NCI-H2107 treated with DMSO at 0.1 percent for 48 hours (cell line): ENCODE data around the gene TRIM63.
"Not testable (repeated sequence)": the region's sequence is repeated elsewhere in the genome, so short reads cannot be mapped to it uniquely, and the experiment has no call there.

ENCODE experiments used
- DNase-seq: peaks from one replicate; lab custom pipeline; 2025; ENCODE audit not compliant: unreplicated experiment; lab: John Stamatoyannopoulos, UW

The TRIM63 gene

DNA sequence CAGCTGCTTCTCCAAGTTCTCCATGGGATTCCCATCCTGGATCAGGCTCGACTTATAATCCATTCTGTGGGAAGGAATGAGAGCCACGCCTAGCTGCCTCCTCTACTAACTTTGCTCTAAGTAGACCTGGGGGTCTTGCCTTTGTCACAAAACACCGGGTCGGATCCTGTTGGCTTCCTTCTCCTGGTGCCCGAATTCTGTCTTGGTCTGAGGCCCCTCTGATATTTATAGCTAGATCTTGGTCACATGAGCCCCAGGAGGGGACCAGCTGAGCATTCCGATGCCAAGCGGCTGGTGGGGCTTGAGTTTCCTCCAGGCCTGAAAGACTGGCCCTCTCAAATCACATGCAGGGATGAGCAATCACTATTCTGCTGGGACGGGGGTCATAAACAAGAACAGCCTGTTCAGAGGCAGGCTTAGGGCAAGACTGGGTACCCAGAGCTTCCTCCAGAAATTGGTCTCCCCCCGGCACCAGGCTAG lies at the start of gene TRIM63:
Gene TRIM63 (minus strand): TSS at position 199 of the 480 bp plus-strand sequence. CDS start 136 bp downstream, at position 63.
- DNase-seq = no peak

DNA sequence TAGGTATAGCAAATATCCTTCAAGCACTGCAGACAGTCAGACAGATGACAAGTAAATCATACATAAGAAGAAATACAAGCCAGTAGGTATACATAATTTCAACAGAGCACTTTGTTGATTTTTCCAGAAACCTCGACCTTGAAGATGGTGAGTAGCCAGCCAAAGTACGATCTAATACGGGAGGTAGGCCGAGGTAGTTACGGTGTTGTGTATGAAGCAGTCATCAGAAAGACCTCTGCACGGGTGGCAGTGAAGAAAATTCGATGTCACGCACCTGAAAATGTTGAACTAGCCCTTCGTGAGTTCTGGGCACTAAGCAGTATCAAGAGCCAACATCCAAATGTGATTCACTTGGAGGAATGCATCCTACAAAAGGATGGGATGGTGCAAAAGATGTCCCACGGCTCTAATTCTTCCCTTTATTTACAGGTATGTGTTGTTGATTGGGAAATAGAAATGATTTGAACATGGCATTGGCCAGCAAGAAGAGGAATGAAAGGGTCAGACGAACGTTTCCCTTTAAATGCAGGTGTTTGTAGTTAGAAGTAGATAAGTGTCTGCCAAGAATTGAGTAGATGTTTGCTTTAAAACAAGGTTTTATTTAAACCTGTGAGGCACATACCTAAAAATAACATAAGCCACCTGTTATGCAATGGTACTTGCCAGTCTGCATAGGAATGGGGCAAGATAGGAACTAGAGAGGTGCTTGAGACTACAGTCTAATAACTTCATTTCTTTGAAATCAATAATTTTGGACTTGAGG lies 46.9 kb upstream of the TRIM63 start:
- DNase-seq = no peak

DNA sequence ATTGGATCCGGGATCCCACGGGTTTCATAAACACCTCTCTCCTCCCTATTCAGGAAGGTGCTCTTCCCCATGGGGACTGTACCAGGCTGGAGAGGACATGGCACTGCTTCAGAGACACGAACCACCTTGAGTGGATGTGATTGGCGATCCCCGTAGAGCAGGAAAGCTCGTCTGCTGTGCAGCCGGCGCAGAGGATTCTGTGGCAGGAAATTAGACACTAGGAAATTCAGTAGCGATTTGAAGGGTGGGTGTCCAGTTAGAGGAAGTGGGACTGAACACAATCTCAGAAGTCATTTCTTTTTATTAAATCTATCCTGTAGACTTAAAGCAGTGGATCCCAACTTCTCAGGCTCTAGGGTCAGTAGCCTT lies 45.0 kb upstream of the TRIM63 start:
- peak; percentile 47 for DNase-seq

DNA sequence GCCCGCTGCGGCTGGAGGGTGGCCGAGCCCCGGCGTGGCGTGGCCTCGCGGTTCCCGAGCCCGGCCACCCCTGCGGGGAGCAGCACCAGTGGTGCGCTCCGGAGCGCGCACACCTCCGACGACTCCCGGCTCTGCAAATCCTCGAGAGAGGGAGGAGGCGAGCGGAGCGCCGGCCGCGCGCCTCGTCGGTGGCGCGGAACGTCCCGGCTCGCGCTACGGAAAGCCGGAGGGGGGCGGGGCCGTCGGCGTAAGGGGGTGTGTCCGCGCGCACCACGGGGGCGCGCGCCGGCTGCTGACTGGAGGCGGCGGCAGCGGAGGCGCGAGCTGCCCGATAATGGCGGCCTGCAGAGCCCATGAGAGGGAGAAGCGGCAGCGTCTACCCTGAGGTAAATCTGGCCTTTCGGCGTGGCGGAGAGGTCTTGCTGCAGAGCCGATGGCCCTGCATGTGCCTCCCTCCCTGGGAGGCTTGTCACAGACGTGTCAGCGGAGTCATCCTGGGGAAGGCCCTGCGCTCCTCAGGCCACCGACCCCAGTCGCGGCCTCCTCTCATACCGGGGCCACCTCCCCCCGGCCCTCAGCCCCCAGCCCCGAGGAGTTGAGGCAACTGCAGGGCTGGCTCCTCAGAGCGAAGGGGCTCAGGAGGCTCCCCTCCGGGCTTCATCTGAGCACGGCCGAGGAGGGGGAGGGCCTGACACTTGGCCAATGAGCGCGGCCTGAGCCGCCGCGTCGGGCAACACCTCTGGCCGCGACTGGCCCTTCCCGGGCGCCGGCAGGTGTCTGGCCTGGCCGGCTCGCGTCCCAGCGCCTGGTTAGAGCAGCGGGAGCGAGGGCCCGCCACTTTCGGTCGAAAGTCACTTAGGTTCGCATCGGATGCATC lies 44.3 kb upstream of the TRIM63 start, which contains the start of gene PDIK1L:
Gene PDIK1L (plus strand): TSS at position 295 of the 877 bp plus-strand sequence. CDS start 2,485 bp downstream, outside the sequence.
- peak; percentile 76 for DNase-seq

DNA sequence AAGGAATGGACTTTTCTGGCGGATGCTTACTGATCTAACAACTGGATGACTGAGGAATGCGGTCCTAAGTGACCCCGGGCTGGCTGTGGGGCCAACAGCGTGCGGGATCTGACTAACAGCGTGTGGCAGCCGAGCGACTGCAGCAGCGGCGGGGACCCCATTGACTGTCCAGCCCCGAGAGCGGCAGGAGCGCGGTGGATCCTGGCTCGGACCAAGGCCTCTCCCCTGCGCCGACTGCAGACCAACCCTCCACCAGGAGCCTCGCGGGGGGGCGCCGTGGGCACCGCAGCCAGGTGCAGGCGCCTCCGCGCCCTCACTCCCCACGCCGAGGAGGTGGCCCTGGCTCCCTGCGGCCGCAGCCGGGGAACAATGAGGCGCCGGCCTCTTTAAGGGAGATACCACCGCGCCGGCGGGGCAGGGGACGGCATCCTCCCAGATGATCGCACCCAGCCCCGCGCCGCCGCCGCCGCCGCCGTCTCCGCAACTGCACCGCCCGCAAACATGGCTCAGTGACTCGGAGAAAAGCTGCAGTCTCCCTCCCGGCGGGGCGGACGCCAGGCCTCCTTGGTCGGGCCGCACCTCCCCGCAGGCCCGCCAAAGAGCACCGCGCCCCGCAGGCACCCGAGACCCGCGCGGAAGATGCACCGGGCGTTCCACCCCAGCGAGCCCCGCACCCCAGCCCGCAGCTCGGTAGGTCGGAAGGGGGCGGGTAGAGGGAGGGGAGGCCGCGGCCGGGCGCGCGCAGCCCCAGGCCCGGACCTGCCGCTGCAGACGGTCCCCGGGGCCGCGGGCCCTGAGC lies 43.5 kb upstream of the TRIM63 start:
- DNase-seq = peak; percentile 51

DNA sequence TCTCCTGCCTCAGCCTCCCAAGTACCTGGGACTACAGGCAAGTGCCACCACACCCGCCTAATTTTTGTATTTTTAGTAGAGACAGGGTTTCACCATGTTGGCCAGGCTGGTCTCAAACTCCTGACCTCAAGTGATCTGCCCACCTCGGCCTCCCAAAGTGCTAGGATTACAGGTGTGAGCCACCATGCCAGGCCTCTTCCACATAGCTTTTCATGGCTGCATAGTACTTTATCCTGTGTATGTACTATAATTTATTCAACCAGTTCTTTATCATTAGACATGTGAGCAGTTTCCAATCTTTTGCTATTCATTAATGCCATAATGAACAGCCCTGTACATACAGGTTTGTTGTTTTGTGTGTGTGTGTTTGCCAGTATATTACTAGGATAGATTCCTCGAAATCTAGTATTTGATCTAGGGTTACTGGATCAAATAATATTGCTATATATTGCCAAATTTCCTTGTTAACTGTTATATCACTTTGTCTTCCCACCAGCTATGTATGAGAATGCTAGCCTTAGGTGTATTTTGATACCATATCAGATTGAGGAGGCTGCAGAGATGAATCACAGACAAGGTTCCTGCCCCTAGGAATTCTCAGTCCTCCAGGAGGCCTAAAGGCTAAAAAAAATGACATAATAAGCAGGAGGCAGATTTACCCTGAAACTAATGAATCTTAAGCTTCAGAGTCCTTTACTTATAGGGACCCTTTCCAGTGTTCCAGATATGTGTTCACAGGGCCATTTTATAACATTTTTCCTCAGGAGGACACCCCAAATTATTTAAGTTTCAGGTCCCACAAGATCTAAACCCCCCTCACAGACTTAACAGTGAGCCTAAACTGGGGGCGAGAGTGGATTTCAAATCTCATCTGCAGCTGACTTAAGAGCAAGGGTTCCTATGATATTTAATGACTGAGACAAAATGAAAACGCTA lies 42.1 kb upstream of the TRIM63 start:
- no peak for DNase-seq

DNA sequence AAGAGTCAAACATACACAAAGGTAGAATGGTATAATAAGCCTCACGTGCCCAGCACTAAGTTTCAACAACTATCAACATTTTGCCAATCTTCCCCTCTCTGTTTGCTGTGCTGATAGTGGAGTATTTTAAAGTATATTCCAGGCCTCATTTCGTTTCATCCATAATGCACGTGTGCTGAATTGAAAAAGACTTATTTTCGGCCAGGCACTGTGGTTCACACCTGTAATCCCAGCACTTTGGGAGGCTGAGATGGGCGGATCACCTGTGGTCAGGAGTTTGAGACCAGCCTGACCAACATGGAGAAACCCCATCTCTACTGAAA lies 37.8 kb upstream of the TRIM63 start:
- not testable (repeated sequence) for DNase-seq

DNA sequence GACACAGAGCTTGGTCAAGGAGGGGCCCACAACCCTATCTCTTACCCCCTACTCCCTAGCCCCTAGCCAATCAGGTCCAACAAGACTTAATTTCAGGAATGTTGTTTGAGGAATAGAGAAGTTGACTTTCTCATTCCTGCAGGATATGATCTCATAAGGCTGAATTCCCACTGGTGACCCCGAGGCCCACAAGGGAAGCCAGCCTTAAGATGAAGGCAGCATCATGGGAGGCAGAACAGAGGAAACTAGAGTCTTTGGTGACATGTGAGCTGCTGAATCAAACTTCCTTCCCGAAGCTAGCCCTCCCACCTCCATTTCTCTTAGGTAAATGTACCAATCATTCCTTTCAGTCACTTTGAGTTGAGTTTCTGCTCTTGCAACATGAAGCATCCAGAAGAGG lies 35.1 kb upstream of the TRIM63 start:
- no peak for DNase-seq

DNA sequence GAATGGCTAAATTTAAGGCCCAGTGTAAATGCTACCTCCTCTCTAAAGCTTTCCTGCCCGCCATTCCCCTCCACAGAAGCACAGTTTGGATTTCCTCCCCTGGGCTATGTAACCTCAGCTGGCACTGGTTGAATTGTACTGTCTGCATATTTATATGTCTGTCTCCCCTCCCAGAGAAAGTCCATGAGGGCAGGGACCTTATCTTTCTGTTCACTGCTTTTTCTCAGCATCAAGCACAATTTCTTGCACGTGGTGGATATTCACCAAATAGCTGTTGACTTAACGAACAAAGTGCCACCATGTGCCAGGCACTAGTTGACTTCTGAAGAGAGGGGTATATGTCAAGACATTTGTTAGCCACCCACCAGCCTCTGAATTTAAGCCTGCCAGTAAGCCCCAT lies 34.7 kb upstream of the TRIM63 start:
- DNase-seq = no peak

DNA sequence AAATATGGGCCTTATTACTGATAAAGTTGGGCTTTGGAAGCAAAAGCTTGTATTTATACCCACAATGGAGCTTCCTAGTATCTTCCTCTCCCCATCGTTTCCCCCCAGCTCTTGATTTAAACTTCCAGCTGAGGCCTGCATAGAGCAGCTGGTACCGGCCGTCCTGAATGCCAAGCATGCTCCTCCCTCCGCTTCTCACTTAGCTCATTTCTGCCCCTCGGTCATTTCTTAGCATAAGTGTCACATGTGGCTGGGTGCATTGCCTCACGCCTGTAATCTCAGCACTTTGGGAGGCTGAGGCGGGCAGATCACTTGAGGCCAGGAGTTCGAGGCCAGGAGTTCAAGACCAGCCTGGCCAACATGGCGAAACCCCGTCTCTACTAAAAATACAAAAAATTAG lies 32.8 kb upstream of the TRIM63 start:
- DNase-seq = not testable (repeated sequence)

DNA sequence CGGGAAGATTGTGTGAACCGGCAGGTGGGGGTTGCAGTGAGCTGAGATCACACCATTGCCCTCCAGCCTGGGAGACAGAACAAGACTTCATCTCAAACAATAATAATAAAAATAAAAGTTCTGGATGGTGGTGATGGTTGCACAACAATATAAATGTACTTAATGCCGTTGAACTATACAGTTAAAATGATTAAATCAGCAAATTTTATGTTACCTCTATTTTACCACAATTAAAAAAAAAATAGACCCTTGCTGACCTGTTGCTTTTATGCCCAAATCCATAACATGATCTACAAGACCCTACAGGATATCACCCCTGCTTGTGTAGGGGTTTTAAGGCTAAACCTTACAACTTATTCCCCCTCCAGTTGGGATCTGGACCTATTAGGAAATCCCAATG lies 32.4 kb upstream of the TRIM63 start:
- DNase-seq = no peak

DNA sequence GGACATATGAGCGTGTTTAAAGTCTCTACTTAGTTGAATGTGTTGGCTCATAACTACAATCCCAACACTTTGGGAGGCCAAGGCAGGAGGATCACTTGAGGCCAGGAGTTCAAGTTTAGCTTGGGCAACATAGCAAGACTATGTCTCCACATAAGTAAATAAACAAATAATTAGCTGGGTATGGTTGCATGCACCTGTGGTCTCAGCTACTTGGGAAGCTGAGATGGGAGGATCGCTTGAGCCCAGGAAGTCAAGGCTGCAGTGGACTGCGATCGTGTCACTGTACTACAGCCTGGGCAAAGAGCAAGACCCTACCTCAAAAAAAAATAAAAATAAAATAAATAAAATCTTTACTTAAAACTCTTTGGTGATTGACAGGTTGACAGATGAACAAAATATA lies 31.2 kb upstream of the TRIM63 start:
- DNase-seq = no peak

DNA sequence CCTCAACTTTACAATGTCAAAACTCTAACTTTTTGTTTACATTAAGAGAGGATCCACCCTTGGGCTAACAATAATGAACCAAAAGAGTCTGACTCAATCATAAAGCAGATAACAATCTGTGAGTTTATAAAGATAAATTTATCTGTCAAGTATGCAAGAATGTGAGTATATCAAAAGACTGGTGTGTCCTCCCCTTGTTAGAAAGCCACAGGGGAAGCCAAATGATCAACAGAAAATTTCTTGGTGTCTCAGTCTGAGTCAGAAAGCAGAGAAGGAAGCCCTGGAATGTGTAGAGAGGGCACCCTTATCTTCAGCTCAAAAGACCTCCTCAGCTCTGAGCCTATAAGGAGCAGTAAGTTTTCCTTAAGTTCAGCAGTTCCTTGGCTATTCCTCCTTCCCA lies 30.3 kb upstream of the TRIM63 start:
- DNase-seq = no peak

DNA sequence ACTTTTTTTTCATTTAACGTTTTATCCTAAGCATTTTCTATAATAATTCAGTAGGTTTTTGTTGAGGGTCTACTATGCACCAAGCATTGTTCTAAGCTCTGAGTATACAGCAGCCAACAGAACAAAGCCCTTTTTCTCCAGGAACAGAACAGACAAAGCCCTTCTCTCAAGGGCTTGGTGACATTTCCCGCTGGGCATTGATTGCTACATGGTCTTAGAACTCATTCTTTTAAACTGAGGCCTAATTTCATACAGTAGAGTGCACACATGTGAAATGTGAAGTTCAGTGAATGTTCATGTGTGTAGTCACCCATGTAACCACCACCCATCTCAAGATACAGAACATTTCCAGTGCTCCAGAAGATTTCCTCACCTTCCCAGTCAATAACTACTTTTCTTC lies 29.0 kb upstream of the TRIM63 start:
- no peak for DNase-seq

DNA sequence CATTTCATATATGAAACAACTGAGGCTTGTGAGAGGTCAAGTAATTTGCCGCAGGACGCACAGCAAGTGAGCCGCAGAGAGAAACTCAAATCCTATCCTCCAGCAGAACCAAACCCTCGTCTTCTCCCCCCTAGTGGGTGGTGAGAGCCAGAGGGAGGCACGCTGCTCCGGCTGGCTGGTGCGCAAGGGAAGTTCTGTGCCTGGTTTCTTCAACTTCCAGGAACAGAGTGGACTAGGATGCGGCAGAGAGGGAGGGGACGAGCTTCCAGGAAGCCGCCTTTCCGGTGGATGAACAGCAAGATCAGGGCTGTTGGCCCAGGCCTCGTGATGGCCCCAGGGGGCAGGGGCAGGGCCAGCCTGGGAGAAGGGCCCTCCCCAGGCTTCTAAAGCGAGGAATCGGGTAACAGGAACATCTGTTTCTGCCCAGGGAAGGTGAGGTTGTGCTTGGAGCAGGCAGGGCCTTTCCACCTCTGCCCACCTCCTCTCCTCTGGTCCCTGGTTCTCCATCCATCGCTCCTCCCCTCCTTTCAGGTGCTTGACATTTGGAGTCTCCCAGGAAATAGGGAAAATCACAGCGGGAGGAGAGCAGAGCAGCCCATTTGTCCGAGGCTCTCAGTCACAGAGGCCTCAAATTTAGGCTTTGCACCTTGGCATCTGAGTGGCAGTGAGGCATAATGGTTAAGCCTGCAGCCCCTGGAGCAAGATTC lies 27.4 kb upstream of the TRIM63 start:
- DNase-seq = peak; percentile 53

DNA sequence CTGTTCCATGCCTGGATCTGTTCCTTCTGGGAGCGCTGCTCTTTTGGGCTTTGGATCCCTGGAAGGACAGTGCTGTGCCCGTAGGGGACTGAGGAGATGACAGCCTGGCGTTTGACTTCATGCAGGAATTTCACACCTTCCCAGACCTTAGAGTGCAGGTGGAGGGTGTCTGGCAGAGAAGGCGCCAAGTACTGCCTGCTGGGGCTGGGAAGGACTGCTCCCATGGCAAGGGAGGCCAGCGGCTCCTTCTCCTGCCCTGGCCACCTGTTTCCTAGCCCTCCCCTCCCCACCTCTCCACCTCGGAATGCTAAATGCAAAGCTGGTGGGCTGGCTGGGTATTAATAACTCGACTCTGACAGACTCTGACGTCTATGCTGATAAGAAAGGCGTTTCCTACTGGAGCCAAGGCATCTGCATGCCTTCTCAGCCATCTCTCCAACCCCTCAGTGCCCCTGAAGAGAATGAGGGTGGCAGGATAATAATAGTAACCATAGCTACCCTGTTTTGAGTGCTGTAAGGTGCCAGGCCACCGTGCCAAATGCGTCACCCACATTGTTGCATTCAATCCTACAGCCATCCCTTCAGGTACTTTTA lies 26.7 kb upstream of the TRIM63 start:
- no peak for DNase-seq

DNA sequence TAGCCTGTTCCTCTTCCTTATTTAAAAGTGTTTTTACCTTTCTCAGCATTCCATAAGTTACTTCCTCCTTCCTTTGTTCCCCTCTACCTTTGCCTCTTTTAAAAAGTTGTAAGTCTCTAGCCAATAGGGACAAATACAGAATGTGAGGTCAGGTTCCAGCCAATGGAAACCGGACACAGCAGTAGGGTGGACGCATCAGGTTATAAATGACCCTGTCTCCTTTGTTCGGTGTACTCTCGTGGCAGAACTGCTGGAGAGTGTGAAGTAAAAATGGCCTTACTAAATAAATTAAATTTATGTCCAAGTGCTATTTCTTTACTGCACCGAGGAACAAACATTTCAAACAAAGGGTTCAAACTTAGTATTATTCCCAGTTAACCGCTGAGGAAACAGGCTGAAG lies 26.1 kb upstream of the TRIM63 start:
- DNase-seq = not testable (repeated sequence)

DNA sequence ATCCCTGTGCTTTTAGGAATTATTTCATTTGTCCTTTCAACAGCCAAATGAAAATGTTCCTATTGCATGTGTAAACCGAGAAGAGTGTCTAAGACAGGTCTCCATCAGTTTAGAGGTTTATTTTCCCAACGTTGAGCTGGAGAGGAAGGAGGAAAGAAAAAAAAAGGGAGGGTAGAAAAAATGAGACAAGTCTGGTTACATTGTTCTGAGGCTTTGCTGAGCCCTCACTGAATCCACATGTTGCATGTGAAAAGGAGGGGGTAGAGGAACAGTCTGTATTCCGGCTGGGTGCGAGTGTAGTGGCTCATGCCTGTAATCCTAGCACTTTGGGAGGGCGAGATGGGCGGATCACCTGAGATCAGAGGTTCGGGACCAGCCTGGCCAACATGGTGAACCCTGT lies 25.0 kb upstream of the TRIM63 start:
- DNase-seq = no peak

DNA sequence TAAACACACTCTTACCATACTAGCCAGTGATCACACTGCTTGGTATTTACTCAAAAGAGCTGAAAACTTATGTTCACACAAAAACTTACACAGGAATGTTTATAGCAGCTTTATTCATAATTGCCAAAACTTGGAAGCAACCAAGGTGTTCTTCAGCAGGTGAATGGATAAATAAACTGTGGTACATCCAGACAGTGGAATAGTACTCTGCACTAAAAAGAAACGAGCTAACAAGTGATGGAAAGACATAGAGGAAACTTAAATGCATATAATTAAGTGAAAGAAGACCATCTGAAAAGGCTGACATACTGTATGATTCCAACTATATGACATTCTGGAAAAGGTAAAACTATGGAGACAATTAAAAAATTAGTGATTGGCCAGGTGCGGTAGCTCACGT lies 23.5 kb upstream of the TRIM63 start:
- DNase-seq = no peak
